GM21423 (cell line): ENCODE results near the gene CADPS2.
"Not testable (repeated sequence)": the region's sequence is repeated elsewhere in the genome, so short reads cannot be mapped to it uniquely, and the experiment has no call there.

ENCODE experiments used
- ATAC-seq: cut with Tn5 transposase; IDR thresholded peaks from one replicate; pipeline ENCODE4 v1.9.1; 2021; ENCODE audit warnings: mild to moderate bottlenecking, moderate library complexity; ENCODE audit not compliant: unreplicated experiment

The CADPS2 gene

GRCh38 chr7:122850528-122850927, 35.7 kb downstream of the CADPS2 start:
- no peak for ATAC-seq

GRCh38 chr7:122849957-122850328, 36.3 kb downstream of the CADPS2 start:
- no peak for ATAC-seq

GRCh38 chr7:122849322-122849956, 36.8 kb downstream of the CADPS2 start:
- no peak for ATAC-seq

DNA sequence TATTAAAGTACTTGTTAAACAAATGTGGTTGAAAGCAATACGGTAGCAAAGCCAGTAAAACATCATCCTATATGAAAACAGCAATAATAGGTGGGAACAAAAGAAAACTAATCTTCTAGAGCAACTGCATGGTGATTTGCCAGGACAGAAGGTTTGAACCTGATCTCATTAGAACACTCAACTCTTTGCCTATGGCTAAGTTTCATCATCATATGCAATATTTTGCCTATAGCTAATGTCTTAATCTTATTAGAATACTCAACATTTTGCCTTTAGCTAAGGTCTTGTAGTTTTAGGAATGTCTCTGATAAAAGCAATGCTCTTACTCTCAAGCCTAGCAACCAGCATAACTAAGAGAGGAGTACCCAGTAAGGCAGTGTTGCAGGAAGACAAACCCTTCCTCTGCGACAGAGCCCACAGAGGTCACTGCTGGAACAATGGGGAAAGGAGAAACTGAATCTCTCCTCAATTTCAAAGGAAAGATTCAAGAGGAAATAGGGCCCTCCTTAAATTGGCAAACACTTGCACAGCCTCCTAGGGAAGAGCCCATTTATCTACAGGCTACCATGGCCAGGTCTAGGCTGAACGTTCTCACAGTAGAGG, 38.3 kb downstream of the CADPS2 start:
- no peak for ATAC-seq

- ATAC-seq = no peak
Measured at GRCh38 chr7:122846591-122846990, 39.7 kb downstream of the CADPS2 start.

DNA sequence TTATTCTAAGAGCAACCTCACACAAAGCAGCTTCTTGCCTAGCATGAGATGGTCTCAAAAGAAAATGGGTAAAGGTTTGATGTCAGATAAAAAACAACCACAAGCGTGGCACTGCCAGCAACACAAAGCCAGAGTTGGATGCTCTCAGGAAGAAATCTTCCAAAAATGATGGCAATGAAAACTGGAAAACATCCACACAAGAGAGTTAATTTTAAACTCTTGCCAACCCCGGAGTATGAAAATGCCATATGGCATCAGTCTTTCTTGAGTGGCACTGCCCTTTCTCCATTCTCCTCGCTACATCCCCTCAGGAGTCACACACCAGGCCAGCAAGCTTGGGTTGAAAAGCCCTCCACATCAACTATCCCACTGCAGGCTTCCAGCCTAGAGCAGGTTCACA, 41.0 kb downstream of the CADPS2 start:
- no peak for ATAC-seq

DNA sequence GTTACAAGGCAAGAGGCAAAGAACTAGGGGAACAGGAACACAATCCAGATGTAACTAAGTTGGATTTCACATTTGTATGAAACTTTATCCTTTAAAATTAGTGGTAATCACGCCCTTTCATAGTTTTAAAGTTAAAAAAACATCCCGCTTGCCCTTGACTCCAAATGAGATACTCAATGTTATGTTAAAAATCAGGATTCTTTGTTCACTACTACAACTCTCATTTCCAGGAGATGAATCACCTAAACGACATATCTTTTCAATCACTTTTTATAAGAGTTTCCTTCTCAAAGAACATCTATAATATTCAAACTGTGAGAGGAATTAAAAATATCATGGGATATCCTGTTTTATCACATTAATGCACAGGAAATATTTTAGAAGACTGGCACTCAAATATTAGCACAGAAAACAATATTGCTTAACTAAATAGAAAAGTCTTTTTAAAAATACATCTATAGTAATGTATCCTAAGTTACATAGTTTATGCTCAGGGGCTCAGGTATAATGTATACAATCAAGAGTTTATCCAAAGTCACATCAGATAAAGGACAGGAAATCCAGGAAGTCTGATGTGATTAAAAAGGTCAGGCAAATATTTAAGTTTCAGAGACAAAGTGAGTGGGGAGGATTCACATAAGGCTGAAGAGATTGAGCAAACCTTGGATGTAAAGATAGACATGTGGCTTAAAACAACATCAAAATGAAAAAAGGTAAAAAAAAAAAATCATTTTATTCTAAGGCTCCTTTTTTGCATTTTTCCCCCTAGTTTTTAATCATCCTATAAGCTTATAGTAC, 41.9 kb downstream of the CADPS2 start:
- no peak for ATAC-seq

- no peak for ATAC-seq
Measured at GRCh38 chr7:122842971-122843370, 43.3 kb downstream of the CADPS2 start.

- not testable (repeated sequence) for ATAC-seq
Measured at GRCh38 chr7:122836286-122836685, 50.0 kb downstream of the CADPS2 start.

- ATAC-seq = not testable (repeated sequence)
Measured at GRCh38 chr7:122834571-122834942, 51.7 kb downstream of the CADPS2 start.

DNA sequence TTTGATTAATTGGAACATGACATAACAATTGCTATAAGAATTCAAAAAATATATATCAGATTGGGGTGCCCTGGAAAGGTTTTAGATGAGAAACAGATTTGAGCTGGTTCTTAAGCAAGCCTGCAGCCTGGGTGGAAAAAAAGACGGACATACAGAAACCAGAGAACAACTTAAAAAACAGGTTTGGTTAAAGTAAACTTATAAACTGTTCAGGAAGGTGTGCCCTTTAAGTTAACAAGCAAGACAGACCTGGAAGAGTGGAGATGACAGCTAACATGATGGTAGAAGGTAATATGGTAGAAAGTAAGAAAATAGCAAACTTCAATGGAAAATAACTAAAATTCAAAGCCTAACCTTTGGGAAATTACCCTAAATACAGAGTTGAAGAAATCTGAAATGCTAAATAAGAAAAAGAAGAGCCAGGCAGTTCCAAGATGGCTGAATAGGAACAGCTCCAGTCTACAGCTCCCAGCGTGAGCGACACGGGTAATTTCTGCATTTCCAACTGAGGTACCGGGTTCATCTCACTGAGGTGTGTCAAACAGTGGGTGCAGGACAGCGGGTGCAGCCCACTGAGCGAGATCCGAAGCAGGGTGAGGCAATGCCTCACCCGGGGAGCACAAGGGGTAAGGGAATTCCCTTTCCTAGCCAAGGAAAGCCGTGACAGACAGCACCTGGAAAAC, 52.2 kb downstream of the CADPS2 start:
- no peak for ATAC-seq

- ATAC-seq = no peak
Measured at GRCh38 chr7:122831436-122831835, 54.8 kb downstream of the CADPS2 start.

DNA sequence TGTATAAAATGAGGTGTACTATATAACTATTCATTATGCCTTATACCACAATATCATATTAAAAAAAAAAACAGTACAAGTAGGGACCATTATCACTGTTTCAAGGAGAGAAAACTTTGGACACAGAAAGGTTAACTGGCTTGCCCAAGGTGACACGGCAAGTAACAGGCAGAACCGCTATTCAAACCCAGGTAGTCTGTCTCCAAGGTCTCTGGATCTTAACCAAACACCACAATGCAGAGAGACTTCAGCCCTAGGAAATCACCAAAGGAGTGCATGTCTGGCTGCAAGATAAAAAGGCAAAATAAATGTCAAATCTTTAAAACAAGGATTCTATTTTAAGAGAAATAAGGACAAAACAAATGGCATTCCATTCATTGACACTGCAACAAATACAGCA, 56.3 kb downstream of the CADPS2 start:
- ATAC-seq = no peak

DNA sequence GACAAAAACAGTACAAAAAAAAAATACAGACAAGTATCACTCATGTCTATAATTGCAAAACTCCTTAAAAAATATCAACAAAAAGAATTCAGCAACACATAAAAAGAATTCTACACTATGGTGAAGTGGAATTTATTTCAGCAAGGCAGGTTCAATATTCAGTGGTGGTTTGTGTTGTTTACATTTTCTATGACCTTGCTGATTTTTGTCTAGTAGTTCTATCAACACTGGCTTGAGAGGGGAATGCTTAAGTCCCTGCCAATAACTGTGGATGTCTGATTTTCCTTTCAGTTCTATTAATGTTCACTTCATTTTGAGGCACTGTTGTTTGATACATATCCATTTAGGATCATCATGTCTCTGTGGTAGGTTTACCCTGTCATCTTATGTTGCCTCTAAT, 58.5 kb downstream of the CADPS2 start:
- ATAC-seq = no peak

DNA sequence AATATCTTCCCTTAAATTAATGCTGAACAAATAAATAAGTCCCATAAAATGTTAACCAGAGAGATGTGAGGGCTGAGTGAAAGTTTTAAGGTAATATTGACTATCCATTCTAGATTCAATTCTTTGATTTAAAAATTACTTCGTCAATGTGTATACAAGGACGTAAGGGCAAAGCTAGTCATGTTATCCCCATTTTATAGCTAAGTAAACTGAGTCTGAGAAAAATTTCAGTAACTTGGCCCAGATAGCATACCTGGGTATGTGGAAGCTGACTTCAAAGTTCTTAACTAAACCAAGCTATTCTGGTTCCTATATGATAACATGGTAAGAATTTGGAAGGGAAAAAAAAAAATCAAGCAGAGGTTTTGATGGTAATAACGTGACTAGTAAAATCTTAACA, 72.4 kb downstream of the CADPS2 start:
- no peak for ATAC-seq

- no peak for ATAC-seq
Measured at GRCh38 chr7:122803851-122804250, 82.4 kb downstream of the CADPS2 start.

GRCh38 chr7:122803323-122803722, 82.9 kb downstream of the CADPS2 start:
- no peak for ATAC-seq

DNA sequence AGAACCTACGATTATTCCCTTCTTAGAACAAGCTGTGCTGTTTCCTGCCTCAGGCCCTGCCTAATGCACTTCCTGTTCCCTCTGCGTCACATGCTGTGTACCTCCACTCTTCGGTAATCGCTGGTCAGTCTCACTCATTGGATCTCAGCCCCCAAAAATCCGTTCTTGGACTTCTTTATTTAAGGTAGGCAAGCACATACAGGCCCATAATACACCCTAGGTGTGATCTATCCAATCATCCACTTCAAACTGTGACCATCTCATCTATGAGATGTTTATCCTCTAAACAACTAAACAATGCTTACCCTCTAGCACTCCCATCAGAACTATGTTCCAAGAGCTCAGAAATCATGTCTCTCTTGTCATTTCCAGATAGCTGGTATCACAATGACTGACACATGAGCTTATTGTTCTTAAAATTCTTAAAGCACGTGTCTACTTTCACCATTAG, 83.9 kb downstream of the CADPS2 start:
- ATAC-seq = peak; percentile 46

DNA sequence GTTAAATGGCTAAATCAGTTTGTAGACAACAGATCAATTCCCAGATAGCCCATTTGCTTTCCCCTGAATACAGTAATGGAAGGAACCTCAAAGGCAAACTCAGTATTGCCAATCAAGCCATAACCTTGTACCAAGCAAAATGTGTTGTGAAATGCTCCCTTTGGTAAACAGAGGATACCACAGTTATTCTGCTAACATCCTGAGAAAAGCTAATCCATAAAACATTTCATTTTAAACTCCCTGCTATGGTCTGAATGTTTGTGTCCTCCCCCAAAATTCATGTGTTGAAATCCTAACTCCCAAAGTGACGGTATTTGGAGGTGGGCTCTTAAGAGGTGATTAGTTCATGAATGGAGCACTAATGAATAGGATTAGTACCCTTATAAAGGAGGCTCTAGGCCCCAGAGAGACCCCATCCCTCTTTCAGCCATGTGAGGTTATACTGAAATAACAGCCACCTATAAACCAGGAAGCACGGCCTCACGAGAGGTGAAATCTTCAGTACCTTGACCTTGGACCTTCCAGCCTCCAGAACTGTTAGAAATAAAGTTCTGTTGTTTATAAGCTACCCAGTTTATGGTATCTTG, 94.2 kb downstream of the CADPS2 start:
- no peak for ATAC-seq

- no peak for ATAC-seq
Measured at GRCh38 chr7:122790591-122790990, 95.7 kb downstream of the CADPS2 start.

DNA sequence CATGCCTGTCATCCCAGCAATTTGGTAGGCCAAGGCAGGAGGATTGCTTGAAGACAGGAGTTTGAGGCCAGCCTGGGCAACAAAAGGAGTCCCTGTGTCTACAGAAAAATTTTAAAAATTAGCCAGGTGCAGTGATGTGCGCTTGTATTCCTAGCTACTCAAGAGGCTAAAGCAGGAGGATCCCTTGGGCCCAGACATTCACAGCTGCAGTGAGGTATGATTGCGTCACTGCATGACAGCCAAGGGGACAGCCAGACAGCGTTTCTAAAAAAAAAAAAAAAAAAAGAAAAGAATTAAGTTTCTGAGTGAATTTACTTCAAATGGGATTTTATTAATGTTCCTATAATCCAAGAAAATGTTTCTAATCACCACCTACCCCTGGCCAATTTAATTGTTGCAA, 96.1 kb downstream of the CADPS2 start:
- no peak for ATAC-seq
